Heart left ventricle (tissue), 16 donors: ENCODE results near the gene SH3BP2. TPM values are rescaled to one million over a fixed set of nuclear protein-coding genes. Genes with fewer than 3 reads are reported as not detected.

ENCODE experiments used
- ATAC-seq, 4 donors: fragments of 200-7000 bp; cut with Tn5 transposase; one replicate each; pipeline ENCODE4 v1.9.1; 2020 to 2022; ENCODE audit warnings: moderate library complexity in 4 of 4, mild to moderate bottlenecking in 3 of 4, moderate number of reproducible peaks in 1 of 4
- DNase-seq, 5 donors: peaks; one replicate each; pipeline ENCODE4 v3.0.0-alpha.2; 2020
- H3K27ac ChIP-seq, 12 donors: fragments of 200-600 bp; sonication (generic) in 4 of 12; one replicate each; pipeline versions ENCODE4 v1.5.0 to v1.8.0; 2016 to 2022; ENCODE audit warnings: mild to moderate bottlenecking in 2 of 12
- H3K27me3 ChIP-seq, 9 donors: fragments of 200-600 bp; sonication (generic) in 2 of 9; one replicate each; pipeline versions ENCODE4 v1.5.1 to v1.8.0; 2016 to 2022; ENCODE audit warnings: mild to moderate bottlenecking in 3 of 9
- H3K36me3 ChIP-seq, 9 donors: fragments of 200-600 bp; sonication (generic) in 2 of 9; one replicate each; pipeline versions ENCODE4 v1.5.0 to v1.8.0; 2018 to 2022; ENCODE audit warnings: mild to moderate bottlenecking in 2 of 9
- H3K4me1 ChIP-seq, 12 donors: fragments of 200-600 bp; sonication (generic) in 4 of 12; one replicate each; pipeline versions ENCODE4 v1.5.0 to v1.8.0; 2016 to 2022; ENCODE audit warnings: mild to moderate bottlenecking in 3 of 12
- H3K4me3 ChIP-seq, 12 donors: fragments of 200-600 bp; sonication (generic) in 4 of 12; one replicate each; pipeline versions ENCODE4 v1.5.0 to v1.8.0; 2017 to 2022; ENCODE audit warnings: mild to moderate bottlenecking in 9 of 12, moderate library complexity in 4 of 12
- H3K9me3 ChIP-seq, 12 donors: fragments of 200-600 bp; sonication (generic) in 4 of 12; one replicate each; pipeline versions ENCODE4 v1.5.0 to v1.8.0; 2016 to 2022; ENCODE audit warnings: mild to moderate bottlenecking in 1 of 12
- POLR2A ChIP-seq, 2 donors: fragments of 450-650 bp; IDR thresholded peaks; one replicate each; pipeline ENCODE4 v1.6.1; 2017; ENCODE audit warnings: antibody characterized with exemption in 2 of 2, mild to moderate bottlenecking in 2 of 2, moderate library complexity in 2 of 2
- WGBS, 4 donors: extraction: QIAGEN DNeasy Blood & Tissue Kit in 2 of 4; methylation state at CpG; one replicate each; pipeline versions ENCODE4 v1.1.5 to v1.1.7; 2013 to 2018; 5-methylcytosine and 5-hydroxymethylcytosine counted together
- intact Hi-C, 10 donors: fragments of 100-400 bp; cut with DNase I; formaldehyde crosslinking; loops; one replicate each; pipeline versions ENCODE4 v1.11.1 to v1.14.2; 2022
- polyA plus RNA-seq, 2 donors: library from polyadenylated mRNA; stranded (reverse); fragments of 200-250 nt; gene quantifications; one replicate each; pipeline ENCODE4 v1.2.3, GENCODE V29; 2013
- total RNA-seq, 9 donors: library from RNA; depleted of rRNA in 2 of 9; stranded (reverse); fragments of >200 nt in 2 of 9; fragmentation: NEBNext Ultra II Directional in 3 of 9; extraction: Animal tissue kit (Norgen Biotek cat#: 25700) in 3 of 9; gene quantifications; one replicate each; pipeline versions ENCODE4 v1.1.0 to v1.2.4, GENCODE V29; 2016 to 2023
- TF ChIP-seq, protein P1 (sequence below), 12 donors: fragments of 200-600 bp; sonication (generic) in 4 of 12; IDR thresholded peaks; one replicate each; pipeline versions ENCODE4 v1.5.0 to v1.8.0; 2018 to 2022; ENCODE audit warnings: antibody characterized with exemption in 12 of 12, mild to moderate bottlenecking in 5 of 12
- donor health status: ischemic (EF 13 %, LVEDD 7.1; RV severe dilation, severe dysfunction).
- donor health status: healthy with polysubstance abuse.
- donor health status: DM: no; HTN: yes; CAD: no.
- donor health status: DM: no; HTN: no; CAD: no.
- donor health status: ischemic (EF 25% LVEDD 6.9; RV normal size, moderate dysfunction).
- donor health status: ischemic (EF 25% LVEDD 5.7; RV mildly dilated, moderate dysfunction).
- donor health status: healthy.
- donor health status: DM: yes; HTN: yes; CAD: no.
- donor health status: ischemic (EF 35%, LVEDD 5.7; RV mildly dilated, moderate dysfunction).
- donor health status: nonischemic (EF 11% LVEDD 7.7; RV severe dilation, severe dysfunction).
- donor health status: DM: yes; HTN: yes; CAD: no.
- donor health status: PGD.
- donor health status: ischemic (EF 29% LVEDD 5.4; RV normal size, mild dysfunction).
- donor health status: nonischemic (EF 23%, LVEDD 6.1; RV moderate dilation, normal function).

The SH3BP2 gene
- total and polyA plus RNA-seq, 11 donors = 10.4 to 70.2 (median 23.5) TPM

DNA sequence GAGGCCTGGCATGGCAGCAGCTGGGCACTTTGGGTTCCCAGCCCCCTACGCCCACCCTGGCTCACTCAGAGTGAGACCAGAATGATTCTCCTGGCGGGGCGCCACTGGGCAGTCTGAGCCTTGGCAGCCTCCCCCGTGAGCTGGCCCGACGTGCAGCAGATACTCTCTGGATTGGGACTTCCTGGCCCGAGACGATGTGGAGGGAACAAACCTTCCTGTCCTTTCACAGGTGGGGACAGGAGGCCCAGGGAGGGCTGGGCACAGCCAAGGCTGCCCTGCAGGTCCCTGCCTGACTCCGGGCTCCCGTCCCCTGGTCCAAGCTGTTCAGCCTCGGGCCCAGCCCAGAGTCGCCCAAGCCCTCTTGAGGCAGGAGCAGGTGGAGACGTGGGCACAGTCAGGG is 32.9 kb downstream of the SH3BP2 start:
- Histone ChIP-seq H3K9me3 (no peaks in the 10 kb centered on the region), H3K27ac (no peak overlapping the region), H3K36me3 (peaks cover 0 to 94% (median 59%) of the 10 kb centered on the region in 9 donors), H3K4me3 (no peak overlapping the region), H3K4me1 (peaks cover 0 to 28% (median 3%) of the 10 kb centered on the region in 12 donors), H3K27me3 (no peaks in the 10 kb centered on the region)
- intact Hi-C loops = no loop called here
- peak; percentile 9 to 43 (median 22) for ATAC-seq
- 44 to 91% (median 66%) methylated on average over 8 to 13 of the region's 13 CpGs for WGBS, 4 donors
- TF ChIP-seq, protein P1, sequence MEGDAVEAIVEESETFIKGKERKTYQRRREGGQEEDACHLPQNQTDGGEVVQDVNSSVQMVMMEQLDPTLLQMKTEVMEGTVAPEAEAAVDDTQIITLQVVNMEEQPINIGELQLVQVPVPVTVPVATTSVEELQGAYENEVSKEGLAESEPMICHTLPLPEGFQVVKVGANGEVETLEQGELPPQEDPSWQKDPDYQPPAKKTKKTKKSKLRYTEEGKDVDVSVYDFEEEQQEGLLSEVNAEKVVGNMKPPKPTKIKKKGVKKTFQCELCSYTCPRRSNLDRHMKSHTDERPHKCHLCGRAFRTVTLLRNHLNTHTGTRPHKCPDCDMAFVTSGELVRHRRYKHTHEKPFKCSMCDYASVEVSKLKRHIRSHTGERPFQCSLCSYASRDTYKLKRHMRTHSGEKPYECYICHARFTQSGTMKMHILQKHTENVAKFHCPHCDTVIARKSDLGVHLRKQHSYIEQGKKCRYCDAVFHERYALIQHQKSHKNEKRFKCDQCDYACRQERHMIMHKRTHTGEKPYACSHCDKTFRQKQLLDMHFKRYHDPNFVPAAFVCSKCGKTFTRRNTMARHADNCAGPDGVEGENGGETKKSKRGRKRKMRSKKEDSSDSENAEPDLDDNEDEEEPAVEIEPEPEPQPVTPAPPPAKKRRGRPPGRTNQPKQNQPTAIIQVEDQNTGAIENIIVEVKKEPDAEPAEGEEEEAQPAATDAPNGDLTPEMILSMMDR (IDR thresholded peaks at IDR 0.05) = no peak
- no peak for TF ChIP-seq POLR2A (IDR thresholded peaks at IDR 0.05)
- DNase-seq = peak in 4 of 5 donors; percentile 18 to 67 (median 55)

DNA sequence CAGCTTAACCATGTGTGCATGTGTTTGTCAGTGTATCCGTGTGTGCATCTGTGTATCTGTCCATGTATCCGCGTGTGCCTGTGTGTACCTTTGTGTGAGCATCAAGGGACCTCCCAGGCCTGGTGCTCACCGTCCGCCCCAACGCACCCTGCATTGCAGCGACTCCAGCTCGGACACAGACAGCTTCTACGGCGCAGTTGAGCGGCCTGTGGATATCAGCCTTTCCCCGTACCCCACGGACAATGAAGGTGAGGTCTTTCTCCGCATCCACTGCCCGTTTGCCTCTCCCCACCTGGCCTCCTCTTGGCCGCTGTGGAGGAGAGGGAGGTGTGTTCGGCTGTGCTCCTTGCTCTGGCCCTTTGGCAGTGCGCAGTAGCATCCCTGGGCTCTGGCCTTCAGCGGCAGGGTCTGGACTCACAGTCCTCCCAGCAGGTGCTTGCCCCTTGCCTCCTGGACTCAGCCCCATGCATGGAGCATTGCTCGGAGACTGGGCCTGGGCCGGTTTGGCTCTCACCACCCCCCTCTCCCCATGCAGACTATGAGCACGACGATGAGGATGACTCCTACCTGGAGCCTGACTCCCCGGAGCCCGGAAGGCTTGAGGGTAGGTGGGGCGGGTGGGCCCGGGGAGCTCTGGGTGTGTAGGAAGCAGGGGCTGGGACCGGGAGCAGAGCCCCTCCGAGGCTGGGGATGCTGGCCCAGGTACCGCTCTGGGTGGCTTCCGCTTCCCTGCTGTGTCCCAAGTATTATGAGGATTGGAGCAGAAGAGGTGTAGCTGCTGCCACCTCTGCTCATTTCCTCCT is 34.4 kb downstream of the SH3BP2 start:
- intact Hi-C loops = no loop called here
- H3K36me3 ChIP-seq = peaks cover 0 to 94% (median 66%) of the 10 kb centered on the region in 9 donors
- TF ChIP-seq, protein P1 (IDR thresholded peaks at IDR 0.05) = no peak
- no peak for TF ChIP-seq POLR2A (IDR thresholded peaks at IDR 0.05)
- DNase-seq = peak in 4 of 5 donors; percentile 14 to 54 (median 20)
- no peak overlapping the region for H3K27ac ChIP-seq
- no peaks in the 10 kb centered on the region for H3K27me3 ChIP-seq
- no peaks in the 10 kb centered on the region for H3K9me3 ChIP-seq
- H3K4me3 ChIP-seq = no peak overlapping the region
- 92 to 96% (median 93%) methylated on average over 20 to 31 of the region's 31 CpGs for WGBS, 4 donors
- ATAC-seq = no peak
- peaks cover 0 to 28% (median 3%) of the 10 kb centered on the region in 12 donors for H3K4me1 ChIP-seq

DNA sequence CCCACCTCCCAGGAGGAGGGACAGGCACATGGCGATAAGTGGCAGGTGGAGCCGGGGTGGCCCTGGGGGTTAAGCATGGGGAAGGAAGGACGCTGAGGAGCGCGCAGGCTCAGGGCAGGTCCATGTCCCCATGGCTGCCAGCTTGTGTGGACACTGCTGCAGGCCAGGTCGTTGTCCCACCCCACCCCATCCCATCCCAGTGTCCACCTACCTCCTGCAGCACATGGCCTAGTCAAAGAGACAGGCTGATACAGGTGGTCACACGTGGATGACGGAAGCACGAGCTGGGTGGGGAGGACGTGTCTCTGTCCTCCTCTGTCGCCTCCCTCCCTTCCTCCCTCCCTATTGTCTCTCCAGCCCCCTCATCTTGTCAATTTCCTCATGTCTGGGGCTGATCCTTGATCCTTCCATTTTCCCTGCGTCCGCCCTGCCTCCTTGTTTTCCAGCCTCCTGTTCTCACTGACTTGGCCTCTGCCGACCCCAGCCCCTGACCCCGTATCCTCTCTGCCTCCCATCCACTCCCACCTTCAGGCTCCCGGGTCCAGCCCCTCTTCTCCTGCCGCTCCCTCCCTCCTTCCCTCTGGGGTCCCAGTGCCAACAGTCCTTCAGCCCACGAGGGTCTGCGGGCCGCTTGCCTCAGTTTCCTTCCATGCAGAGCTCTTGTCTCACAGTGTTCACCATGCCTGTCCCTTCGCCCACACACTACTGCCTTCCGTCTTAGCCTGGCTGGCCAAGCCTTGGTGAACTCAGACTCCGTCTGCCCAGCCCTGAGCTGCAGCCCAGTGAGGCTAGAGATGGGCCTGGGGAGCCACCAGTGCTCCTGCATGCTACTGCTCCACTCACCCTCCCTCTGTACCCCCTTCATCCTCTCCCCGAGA is 35.2 kb downstream of the SH3BP2 start:
- no peaks in the 10 kb centered on the region for H3K27me3 ChIP-seq
- 81 to 88% (median 84%) methylated on average over 22 to 24 of the region's 24 CpGs for WGBS, 4 donors
- peaks cover 0 to 28% (median 3%) of the 10 kb centered on the region in 12 donors for H3K4me1 ChIP-seq
- TF ChIP-seq, protein P1 (IDR thresholded peaks at IDR 0.05) = no peak
- no peak for TF ChIP-seq POLR2A (IDR thresholded peaks at IDR 0.05)
- DNase-seq (peak in 4 of 5 donors; percentile 13 to 51 (median 16)), ATAC-seq (no peak)
- no peak overlapping the region for H3K27ac ChIP-seq
- no peaks in the 10 kb centered on the region for H3K9me3 ChIP-seq
- H3K4me3 ChIP-seq = no peak overlapping the region
- peaks cover 0 to 94% (median 67%) of the 10 kb centered on the region in 9 donors for H3K36me3 ChIP-seq
- intact Hi-C loops = no loop called here

DNA sequence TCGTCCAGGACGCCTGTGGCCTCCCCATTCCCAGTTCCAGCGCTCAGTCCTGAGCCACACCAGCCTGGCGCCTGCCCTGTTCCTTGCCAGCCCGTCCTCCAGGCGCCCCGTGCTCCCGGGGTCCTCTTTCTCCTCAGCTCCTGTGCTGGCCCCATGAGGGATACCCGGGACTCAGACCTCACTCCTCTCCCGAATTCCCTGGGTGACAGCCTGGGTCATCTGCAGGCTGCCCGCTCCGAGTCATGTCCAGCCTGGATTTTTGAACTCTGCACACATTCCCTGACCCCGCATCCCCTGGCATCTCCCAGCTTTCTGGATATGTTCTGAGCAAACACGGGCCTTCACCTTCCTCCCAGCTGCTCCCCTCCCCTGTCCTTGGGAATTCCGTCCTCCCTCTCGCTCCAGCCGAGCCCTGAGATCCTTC is 35.9 kb downstream of the SH3BP2 start:
- no peak overlapping the region for H3K4me3 ChIP-seq
- peaks cover 0 to 22% (median 0%) of the 10 kb centered on the region in 12 donors for H3K4me1 ChIP-seq
- no peaks in the 10 kb centered on the region for H3K9me3 ChIP-seq
- no peak for TF ChIP-seq POLR2A (IDR thresholded peaks at IDR 0.05)
- TF ChIP-seq, protein P1 (IDR thresholded peaks at IDR 0.05) = no peak
- no peaks in the 10 kb centered on the region for H3K27me3 ChIP-seq
- H3K36me3 ChIP-seq = peaks cover 0 to 94% (median 67%) of the 10 kb centered on the region in 9 donors
- DNase-seq (peak in 3 of 5 donors; percentile 14 to 28 (median 18)), ATAC-seq (no peak)
- 87 to 95% (median 91%) methylated on average over 17 of the region's 17 CpGs for WGBS, 4 donors
- intact Hi-C loops = no loop called here
- no peak overlapping the region for H3K27ac ChIP-seq
